ENCODE data around the gene HLX.

DNA sequence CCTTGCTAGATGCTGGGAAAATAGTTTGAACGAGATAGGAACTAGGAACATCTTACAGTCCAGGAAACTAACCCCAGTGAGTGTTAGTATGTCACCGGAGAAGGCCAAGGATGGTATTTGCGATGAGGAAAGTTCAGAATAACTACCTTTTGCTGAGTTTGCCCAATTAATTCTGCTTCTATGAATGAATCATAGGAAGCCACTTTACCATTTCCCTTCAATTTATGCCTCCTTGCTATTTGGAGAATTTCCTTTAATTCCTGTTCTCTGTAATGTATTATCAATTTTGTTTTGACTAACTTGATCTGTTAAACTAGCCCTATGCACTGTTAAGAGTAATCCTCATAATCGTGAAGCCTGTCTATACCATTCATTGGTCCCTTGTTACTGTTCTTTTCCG, 40.7 kb upstream of the HLX start:
- TF ChIP-seq CTCF (IDR thresholded peaks at IDR 0.05; ENCODE audit: low read depth, low read length, missing input control) (no peak), RXRA (IDR thresholded peaks at IDR 0.05) (no peak), EGR1 (IDR thresholded peaks at IDR 0.05; ENCODE audit: low read depth in 2 of 2) (no peak), RAD21 (IDR thresholded peaks at IDR 0.05) (no peak), FOXA1 (IDR thresholded peaks at IDR 0.05) (no peak)
- TF ChIP-seq, protein P1, sequence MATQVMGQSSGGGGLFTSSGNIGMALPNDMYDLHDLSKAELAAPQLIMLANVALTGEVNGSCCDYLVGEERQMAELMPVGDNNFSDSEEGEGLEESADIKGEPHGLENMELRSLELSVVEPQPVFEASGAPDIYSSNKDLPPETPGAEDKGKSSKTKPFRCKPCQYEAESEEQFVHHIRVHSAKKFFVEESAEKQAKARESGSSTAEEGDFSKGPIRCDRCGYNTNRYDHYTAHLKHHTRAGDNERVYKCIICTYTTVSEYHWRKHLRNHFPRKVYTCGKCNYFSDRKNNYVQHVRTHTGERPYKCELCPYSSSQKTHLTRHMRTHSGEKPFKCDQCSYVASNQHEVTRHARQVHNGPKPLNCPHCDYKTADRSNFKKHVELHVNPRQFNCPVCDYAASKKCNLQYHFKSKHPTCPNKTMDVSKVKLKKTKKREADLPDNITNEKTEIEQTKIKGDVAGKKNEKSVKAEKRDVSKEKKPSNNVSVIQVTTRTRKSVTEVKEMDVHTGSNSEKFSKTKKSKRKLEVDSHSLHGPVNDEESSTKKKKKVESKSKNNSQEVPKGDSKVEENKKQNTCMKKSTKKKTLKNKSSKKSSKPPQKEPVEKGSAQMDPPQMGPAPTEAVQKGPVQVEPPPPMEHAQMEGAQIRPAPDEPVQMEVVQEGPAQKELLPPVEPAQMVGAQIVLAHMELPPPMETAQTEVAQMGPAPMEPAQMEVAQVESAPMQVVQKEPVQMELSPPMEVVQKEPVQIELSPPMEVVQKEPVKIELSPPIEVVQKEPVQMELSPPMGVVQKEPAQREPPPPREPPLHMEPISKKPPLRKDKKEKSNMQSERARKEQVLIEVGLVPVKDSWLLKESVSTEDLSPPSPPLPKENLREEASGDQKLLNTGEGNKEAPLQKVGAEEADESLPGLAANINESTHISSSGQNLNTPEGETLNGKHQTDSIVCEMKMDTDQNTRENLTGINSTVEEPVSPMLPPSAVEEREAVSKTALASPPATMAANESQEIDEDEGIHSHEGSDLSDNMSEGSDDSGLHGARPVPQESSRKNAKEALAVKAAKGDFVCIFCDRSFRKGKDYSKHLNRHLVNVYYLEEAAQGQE (IDR thresholded peaks at IDR 0.05) = no peak
- TF ChIP-seq, protein P2, sequence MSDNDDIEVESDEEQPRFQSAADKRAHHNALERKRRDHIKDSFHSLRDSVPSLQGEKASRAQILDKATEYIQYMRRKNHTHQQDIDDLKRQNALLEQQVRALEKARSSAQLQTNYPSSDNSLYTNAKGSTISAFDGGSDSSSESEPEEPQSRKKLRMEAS (IDR thresholded peaks at IDR 0.05) = no peak
- TF ChIP-seq, protein P3, sequence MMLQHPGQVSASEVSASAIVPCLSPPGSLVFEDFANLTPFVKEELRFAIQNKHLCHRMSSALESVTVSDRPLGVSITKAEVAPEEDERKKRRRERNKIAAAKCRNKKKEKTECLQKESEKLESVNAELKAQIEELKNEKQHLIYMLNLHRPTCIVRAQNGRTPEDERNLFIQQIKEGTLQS (IDR thresholded peaks at IDR 0.05) = no peak

All from liver (tissue), 3 donors.